ENCODE measurements around the gene NDUFA13.

NDUFA13 gene

DNA sequence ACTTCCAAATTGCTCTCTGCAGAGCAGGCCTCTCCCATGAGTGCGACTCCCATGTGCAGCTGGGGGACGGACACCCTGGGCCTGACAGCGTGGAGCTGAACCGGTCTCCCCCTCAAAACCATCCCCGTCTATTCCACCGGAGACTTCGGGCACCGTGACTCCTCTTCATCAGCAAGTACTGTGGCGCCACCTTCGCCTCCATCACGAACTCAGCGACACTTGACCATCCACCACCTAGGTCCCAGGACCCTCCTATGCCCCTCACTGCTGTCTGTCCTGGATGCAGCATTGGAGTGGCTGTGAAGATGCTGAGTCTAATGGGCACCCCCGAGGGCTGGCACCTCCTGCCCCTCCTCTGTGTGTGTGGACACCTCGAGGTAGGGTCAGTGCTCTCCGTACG is 42.6 kb downstream of the NDUFA13 start:
- Histone ChIP-seq H3K4me1 (ENCODE audit: insufficient read depth, low read length, poor library complexity, severe bottlenecking) (no peaks in the 10 kb centered on the region), H3K79me2 (ENCODE audit: insufficient read depth, low read length) (no peaks in the 10 kb centered on the region), H3K4me3 (ENCODE audit: low read length, poor library complexity, severe bottlenecking) (no peak overlapping the region), H3F3A (ENCODE audit: low read depth) (no peaks in the 10 kb centered on the region), H3K36me3 (ENCODE audit: insufficient read depth, low read length) (no peaks in the 10 kb centered on the region), H3K4me2 (ENCODE audit: low read depth, low read length, poor library complexity, severe bottlenecking) (no peak overlapping the region), H3K9me3 (ENCODE audit: insufficient read depth, low read depth, low read length) (no peaks in the 10 kb centered on the region), H4K20me1 (ENCODE audit: insufficient read depth, low read length, poor library complexity, severe bottlenecking) (no peaks in the 10 kb centered on the region), H3K9me2 (replicated peaks; ENCODE audit: low read depth, low read length) (no peaks in the 10 kb centered on the region), H2AFZ (ENCODE audit: low read length) (no peak overlapping the region), H3K27me3 (ENCODE audit: insufficient read depth, low read length, poor library complexity, severe bottlenecking) (no peaks in the 10 kb centered on the region), H3K9ac (ENCODE audit: low read depth, low read length, poor library complexity, severe bottlenecking) (no peak overlapping the region)
- no peak for TF ChIP-seq EZH2phosphoT487 (IDR thresholded peaks at IDR 0.05; ENCODE audit: borderline replicate concordance)
- TF ChIP-seq, protein P1, sequence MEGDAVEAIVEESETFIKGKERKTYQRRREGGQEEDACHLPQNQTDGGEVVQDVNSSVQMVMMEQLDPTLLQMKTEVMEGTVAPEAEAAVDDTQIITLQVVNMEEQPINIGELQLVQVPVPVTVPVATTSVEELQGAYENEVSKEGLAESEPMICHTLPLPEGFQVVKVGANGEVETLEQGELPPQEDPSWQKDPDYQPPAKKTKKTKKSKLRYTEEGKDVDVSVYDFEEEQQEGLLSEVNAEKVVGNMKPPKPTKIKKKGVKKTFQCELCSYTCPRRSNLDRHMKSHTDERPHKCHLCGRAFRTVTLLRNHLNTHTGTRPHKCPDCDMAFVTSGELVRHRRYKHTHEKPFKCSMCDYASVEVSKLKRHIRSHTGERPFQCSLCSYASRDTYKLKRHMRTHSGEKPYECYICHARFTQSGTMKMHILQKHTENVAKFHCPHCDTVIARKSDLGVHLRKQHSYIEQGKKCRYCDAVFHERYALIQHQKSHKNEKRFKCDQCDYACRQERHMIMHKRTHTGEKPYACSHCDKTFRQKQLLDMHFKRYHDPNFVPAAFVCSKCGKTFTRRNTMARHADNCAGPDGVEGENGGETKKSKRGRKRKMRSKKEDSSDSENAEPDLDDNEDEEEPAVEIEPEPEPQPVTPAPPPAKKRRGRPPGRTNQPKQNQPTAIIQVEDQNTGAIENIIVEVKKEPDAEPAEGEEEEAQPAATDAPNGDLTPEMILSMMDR (conservative IDR thresholded peaks at IDR 0.05; ENCODE audit: low read length): no peak

DNA sequence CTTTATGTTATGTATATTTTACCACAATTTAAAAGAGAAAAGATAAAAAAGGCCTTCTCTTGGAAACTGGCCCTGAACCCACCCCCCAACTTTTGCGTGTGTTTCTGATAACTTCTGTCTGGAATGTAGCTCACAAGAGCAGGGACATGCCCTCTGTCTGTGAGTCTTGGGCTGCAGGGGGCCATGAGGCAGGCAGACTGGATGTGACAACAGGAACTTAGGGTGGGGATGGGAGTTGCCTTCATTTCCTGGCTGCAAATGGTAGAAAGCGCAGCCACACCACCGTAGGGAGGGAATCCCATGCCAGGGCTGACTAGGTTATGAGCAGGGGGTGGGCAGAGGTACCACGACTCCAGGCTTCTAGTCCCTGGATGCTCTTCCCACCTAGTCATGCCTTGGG is 43.9 kb downstream of the NDUFA13 start:
- Histone ChIP-seq H3K9me3 (ENCODE audit: insufficient read depth, low read depth, low read length) (no peaks in the 10 kb centered on the region), H2AFZ (ENCODE audit: low read length) (no peak overlapping the region), H4K20me1 (ENCODE audit: insufficient read depth, low read length, poor library complexity, severe bottlenecking) (no peaks in the 10 kb centered on the region), H3F3A (ENCODE audit: low read depth) (no peaks in the 10 kb centered on the region), H3K36me3 (ENCODE audit: insufficient read depth, low read length) (no peaks in the 10 kb centered on the region), H3K9ac (ENCODE audit: low read depth, low read length, poor library complexity, severe bottlenecking) (no peak overlapping the region), H3K4me1 (ENCODE audit: insufficient read depth, low read length, poor library complexity, severe bottlenecking) (no peaks in the 10 kb centered on the region), H3K9me2 (replicated peaks; ENCODE audit: low read depth, low read length) (no peaks in the 10 kb centered on the region), H3K79me2 (ENCODE audit: insufficient read depth, low read length) (no peaks in the 10 kb centered on the region), H3K4me3 (ENCODE audit: low read length, poor library complexity, severe bottlenecking) (no peak overlapping the region), H3K4me2 (ENCODE audit: low read depth, low read length, poor library complexity, severe bottlenecking) (no peak overlapping the region), H3K27me3 (ENCODE audit: insufficient read depth, low read length, poor library complexity, severe bottlenecking) (no peaks in the 10 kb centered on the region)
- TF ChIP-seq EZH2phosphoT487 (IDR thresholded peaks at IDR 0.05; ENCODE audit: borderline replicate concordance): no peak
- TF ChIP-seq, protein P1 (conservative IDR thresholded peaks at IDR 0.05; ENCODE audit: low read length): no peak

DNA sequence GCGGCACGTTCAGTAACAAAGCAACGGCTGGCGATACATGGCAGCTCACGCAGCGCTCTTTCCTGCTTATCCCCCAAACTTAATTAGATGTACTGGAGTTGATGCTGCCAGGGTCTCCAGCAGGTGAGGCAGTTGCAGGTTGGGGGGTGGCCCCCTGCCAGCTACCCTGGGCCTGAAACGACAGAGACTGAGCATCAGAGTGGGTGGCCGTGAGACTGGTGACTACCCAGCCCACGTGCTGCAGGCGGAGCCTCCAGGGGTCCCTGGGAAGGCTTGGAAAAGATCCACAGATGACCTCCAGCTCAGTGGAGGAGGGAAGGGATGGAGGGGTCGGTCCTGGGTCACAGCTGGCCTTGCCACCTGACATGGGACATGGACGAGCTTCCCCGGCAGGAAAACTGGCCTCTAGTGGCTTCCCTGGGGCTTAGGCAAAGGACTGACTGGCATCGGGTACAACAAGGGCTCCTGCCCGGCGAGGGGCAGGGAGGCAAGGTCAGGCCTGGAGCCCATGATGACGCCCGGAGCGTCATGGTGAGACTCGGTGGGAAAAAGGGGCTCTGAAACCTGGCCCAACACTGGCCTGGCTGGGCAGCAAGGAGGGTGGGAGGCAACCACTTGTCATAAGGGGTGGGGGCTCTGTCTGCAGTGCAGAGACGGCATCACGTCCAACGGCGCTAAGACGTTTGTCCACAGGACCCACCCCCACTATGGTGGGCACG is 46.1 kb downstream of the NDUFA13 start:
- H3F3A ChIP-seq (ENCODE audit: low read depth): no peaks in the 10 kb centered on the region
- TF ChIP-seq, protein P1 (conservative IDR thresholded peaks at IDR 0.05; ENCODE audit: low read length): no peak
- TF ChIP-seq EZH2phosphoT487 (IDR thresholded peaks at IDR 0.05; ENCODE audit: borderline replicate concordance): no peak
- no peak overlapping the region for H3K4me2 ChIP-seq (ENCODE audit: low read depth, low read length, poor library complexity, severe bottlenecking)

More for the DNA sequence above, 46.1 kb downstream of the NDUFA13 start:
- H4K20me1 ChIP-seq (ENCODE audit: insufficient read depth, low read length, poor library complexity, severe bottlenecking): no peaks in the 10 kb centered on the region
- no peak overlapping the region for H3K9ac ChIP-seq (ENCODE audit: low read depth, low read length, poor library complexity, severe bottlenecking)
- H3K9me2 ChIP-seq (replicated peaks; ENCODE audit: low read depth, low read length): no peaks in the 10 kb centered on the region
- H2AFZ ChIP-seq (ENCODE audit: low read length): no peak overlapping the region
- H3K9me3 ChIP-seq (ENCODE audit: insufficient read depth, low read depth, low read length): no peaks in the 10 kb centered on the region
- no peaks in the 10 kb centered on the region for H3K36me3 ChIP-seq (ENCODE audit: insufficient read depth, low read length)
- no peaks in the 10 kb centered on the region for H3K79me2 ChIP-seq (ENCODE audit: insufficient read depth, low read length)
- no peaks in the 10 kb centered on the region for H3K27me3 ChIP-seq (ENCODE audit: insufficient read depth, low read length, poor library complexity, severe bottlenecking)
- H3K4me1 ChIP-seq (ENCODE audit: insufficient read depth, low read length, poor library complexity, severe bottlenecking): no peaks in the 10 kb centered on the region
- H3K4me3 ChIP-seq (ENCODE audit: low read length, poor library complexity, severe bottlenecking): no peak overlapping the region
